ENCODE measurements around the gene CCL27. TPM values are rescaled to one million over a fixed set of nuclear protein-coding genes. Genes with fewer than 3 reads are reported as not detected.
"Not testable (repeated sequence)": the region's sequence is repeated elsewhere in the genome, so short reads cannot be mapped to it uniquely, and the experiment has no call there.

Gene CCL27
- polyA plus RNA-seq, 6 donors from 2014 or later, result not detected

DNA sequence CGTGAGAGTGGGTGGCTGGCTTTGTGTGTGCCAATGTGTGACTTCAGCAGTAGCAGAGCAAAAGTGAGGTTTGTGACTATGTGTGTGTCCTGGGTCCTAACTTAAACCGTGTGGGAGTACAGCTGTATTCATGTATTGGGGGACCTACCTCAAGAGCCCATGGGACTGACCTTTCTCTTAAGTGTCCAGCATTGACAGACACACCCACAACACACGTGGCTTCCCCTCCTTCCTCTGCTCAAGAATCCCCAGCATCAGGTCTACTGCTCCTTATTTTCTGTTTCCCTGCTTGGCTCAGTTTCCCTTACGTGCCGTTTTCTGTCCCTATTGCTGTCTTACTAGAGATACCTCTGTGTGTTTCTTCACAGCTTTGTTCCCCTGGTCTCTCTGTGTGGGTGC lies 9.9 kb downstream of the CCL27 start:
- DNase-seq (no peak), ATAC-seq (ENCODE audit: low read depth in 2 of 2) (no peak)
- Mint-ChIP-seq H3K4me1 (peaks cover 17 to 27% (median 24%) of the 10 kb centered on the region in 3 donors), H3K27me3 (no peaks in the 10 kb centered on the region), H3K9me3 (no peaks in the 10 kb centered on the region), H3K36me3 (peaks cover 5 to 13% of the 10 kb centered on the region in 2 donors), H3K4me3 (no peak overlapping the region), H3K27ac (peak overlapping the region in 1 of 6 donors; percentile 8)

DNA sequence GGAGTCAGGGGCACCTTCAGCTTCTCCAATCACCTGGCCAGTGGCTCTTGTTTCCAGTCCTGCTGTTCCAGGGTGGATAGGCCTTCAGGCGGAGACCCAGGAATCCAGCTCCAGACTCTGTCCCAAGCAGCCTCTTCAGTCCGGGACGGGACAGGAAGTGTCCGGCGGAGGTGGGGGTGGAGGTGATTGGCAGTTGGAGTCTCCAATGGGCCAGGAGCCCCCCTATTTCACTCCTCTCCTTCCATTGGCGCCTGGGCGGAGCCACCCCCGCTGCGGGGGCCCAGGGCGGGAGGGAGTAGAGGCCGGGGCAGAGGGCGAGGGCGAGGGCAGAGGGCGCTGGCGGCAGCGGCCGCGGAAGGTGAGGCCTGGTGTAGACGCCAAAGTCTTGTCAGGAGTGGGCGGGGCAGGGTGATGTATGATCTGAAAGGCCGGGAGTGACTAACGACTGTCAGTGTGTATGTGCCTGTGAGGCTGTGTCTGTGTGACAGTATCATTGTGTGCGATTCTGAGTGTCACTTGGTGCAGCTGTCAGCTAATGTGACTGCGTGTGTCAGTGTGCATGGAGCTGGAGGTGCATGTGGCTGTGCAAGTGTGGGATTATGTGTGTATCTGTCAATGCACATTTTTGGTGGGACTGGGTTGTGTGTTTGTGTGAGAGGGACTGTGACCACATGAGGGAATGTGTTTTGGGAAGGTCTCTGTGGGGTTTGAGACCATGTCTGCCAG lies 10.4 kb downstream of the CCL27 start, which contains the start of gene IL11RA:
Gene IL11RA, plus strand, starts transcription at position 310 of the 726 bp plus-strand sequence. CDS start 3,033 bp downstream, outside the sequence.
- Mint-ChIP-seq H3K27ac (peak within 1 kb of the TSS in 3 of 6 donors; percentile 47 to 76 (median 61)), H3K27me3 (no peaks in the 10 kb centered on the region), H3K9me3 (no peaks in the 10 kb centered on the region), H3K4me3 (peak within 1 kb of the TSS in 1 of 8 donors; percentile 20), H3K36me3 (peaks cover 5 to 13% of the 10 kb centered on the region in 2 donors), H3K4me1 (peaks cover 23 to 33% (median 29%) of the 10 kb centered on the region in 3 donors)
- DNase-seq (no peak), ATAC-seq (ENCODE audit: low read depth in 2 of 2) (no peak)

DNA sequence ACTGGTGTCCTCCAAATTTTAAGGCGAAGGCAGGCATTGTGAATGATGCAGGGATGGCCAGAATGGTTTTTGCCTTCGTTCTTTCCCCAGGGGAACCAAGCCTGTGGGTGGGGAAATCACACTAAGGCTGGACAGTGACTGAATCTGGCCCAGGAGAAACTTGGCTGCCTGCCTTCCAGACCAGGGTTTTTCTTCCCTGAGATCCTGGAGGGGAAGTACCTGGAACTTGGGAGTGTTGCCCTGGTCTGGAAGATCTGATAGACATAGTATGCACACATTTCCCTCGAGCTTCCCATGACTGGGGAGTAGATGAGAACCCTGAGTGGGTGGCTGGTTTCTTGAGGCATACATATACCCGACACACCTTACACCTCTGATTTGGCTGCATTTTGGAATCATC lies 11.1 kb downstream of the CCL27 start:
- peak overlapping the region in 1 of 6 donors; percentile 61 for H3K27ac Mint-ChIP-seq
- DNase-seq, result no peak
- no peaks in the 10 kb centered on the region for H3K9me3 Mint-ChIP-seq
- peaks cover 5 to 13% of the 10 kb centered on the region in 2 donors for H3K36me3 Mint-ChIP-seq
- H3K4me3 Mint-ChIP-seq, result peak overlapping the region in 1 of 8 donors; percentile 20
- H3K27me3 Mint-ChIP-seq, result no peaks in the 10 kb centered on the region
- peaks cover 25 to 39% (median 30%) of the 10 kb centered on the region in 3 donors for H3K4me1 Mint-ChIP-seq
- no peak for ATAC-seq (ENCODE audit: low read depth in 2 of 2)

DNA sequence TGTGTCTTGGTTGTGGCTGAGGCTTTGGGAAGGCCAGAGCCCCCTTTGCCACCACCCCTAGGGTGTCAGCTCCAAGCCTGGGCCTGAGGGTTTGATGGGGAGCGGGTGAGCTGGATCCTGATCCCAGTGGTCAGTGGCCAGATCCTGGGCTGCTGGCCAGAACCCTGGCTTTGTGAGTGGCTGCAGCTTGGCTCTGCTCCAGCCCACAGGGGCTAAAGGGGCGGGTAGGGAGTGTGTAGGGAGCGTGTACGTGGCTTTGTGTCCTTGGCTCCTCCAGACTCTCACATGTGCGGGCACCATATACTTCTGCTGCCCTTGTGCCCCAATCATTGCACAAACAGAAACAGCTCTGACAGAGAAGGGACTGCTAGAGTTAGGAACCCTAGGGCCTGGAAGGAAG lies 11.6 kb downstream of the CCL27 start:
- no peak for DNase-seq
- no peaks in the 10 kb centered on the region for H3K9me3 Mint-ChIP-seq
- no peak for ATAC-seq (ENCODE audit: low read depth in 2 of 2)
- H3K36me3 Mint-ChIP-seq, result peaks cover 5 to 13% of the 10 kb centered on the region in 2 donors
- no peaks in the 10 kb centered on the region for H3K27me3 Mint-ChIP-seq
- no peak overlapping the region for H3K4me3 Mint-ChIP-seq
- H3K27ac Mint-ChIP-seq, result peak overlapping the region in 1 of 6 donors; percentile 61
- peaks cover 27 to 43% (median 30%) of the 10 kb centered on the region in 3 donors for H3K4me1 Mint-ChIP-seq

DNA sequence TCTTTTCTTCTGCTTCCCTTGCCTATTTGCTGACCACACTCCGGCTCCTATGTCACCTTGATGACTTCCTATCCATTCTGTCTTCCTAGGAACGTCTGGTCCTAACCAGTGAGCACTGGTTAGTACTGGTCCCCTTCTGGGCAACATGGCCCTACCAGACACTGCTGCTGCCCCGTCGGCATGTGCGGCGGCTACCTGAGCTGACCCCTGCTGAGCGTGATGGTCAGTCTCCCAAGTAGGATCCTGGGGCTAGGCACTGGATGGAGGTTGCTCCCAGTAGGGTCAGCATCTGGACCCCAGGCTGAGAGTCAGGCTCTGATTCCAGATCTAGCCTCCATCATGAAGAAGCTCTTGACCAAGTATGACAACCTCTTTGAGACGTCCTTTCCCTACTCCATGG lies 13.8 kb downstream of the CCL27 start:
- H3K27ac Mint-ChIP-seq, result no peak overlapping the region
- peaks cover 27 to 44% (median 30%) of the 10 kb centered on the region in 3 donors for H3K4me1 Mint-ChIP-seq
- DNase-seq (no peak), ATAC-seq (ENCODE audit: low read depth in 2 of 2) (no peak)
- no peaks in the 10 kb centered on the region for H3K9me3 Mint-ChIP-seq
- H3K27me3 Mint-ChIP-seq, result no peaks in the 10 kb centered on the region
- H3K36me3 Mint-ChIP-seq, result peaks cover 5 to 13% of the 10 kb centered on the region in 2 donors
- H3K4me3 Mint-ChIP-seq, result peak overlapping the region in 4 of 8 donors; percentile 6 to 95 (median 10)

- DNase-seq, result no peak
- Mint-ChIP-seq H3K27me3 (no peaks in the 10 kb centered on the region), H3K4me1 (peaks cover 21 to 38% (median 25%) of the 10 kb centered on the region in 3 donors), H3K9me3 (no peaks in the 10 kb centered on the region), H3K36me3 (peaks cover 5 to 13% of the 10 kb centered on the region in 2 donors), H3K4me3 (peak overlapping the region; percentile 86 to 96 (median 92)), H3K27ac (peak overlapping the region in 3 of 6 donors; percentile 16 to 77 (median 55))
- no peak for ATAC-seq (ENCODE audit: low read depth in 2 of 2)
Measured at GRCh38 chr9:34647651-34648050, 14.8 kb downstream of the CCL27 start.

GRCh38 chr9:34647084-34647403 lies 15.4 kb downstream of the CCL27 start:
- ATAC-seq (ENCODE audit: low read depth in 2 of 2) (peak in 1 of 2 donors; percentile 3), DNase-seq (no peak)
- no peaks in the 10 kb centered on the region for H3K27me3 Mint-ChIP-seq
- no peaks in the 10 kb centered on the region for H3K9me3 Mint-ChIP-seq
- H3K27ac Mint-ChIP-seq, result peak overlapping the region in 4 of 6 donors; percentile 55 to 93 (median 84)
- peak overlapping the region; percentile 86 to 96 (median 92) for H3K4me3 Mint-ChIP-seq
- peaks cover 5 to 13% of the 10 kb centered on the region in 2 donors for H3K36me3 Mint-ChIP-seq
- H3K4me1 Mint-ChIP-seq, result peaks cover 17 to 35% (median 20%) of the 10 kb centered on the region in 3 donors

GRCh38 chr9:34646211-34647083 lies 16.0 kb downstream of the CCL27 start, which contains the start of gene GALT:
Gene GALT (plus strand): TSS chr9:34646675. CDS start chr9:34646705, 30 bp downstream.
- peaks cover 5 to 13% of the 10 kb centered on the region in 2 donors for H3K36me3 Mint-ChIP-seq
- ATAC-seq (ENCODE audit: low read depth in 2 of 2) (peak; percentile 95), DNase-seq (peak; percentile 90)
- peak within 1 kb of the TSS; percentile 44 to 93 (median 78) for H3K27ac Mint-ChIP-seq
- H3K9me3 Mint-ChIP-seq, result no peaks in the 10 kb centered on the region
- H3K4me3 Mint-ChIP-seq, result peak within 1 kb of the TSS; percentile 86 to 96 (median 92)
- H3K4me1 Mint-ChIP-seq, result peaks cover 17 to 35% (median 20%) of the 10 kb centered on the region in 3 donors
- H3K27me3 Mint-ChIP-seq, result no peaks in the 10 kb centered on the region

DNA sequence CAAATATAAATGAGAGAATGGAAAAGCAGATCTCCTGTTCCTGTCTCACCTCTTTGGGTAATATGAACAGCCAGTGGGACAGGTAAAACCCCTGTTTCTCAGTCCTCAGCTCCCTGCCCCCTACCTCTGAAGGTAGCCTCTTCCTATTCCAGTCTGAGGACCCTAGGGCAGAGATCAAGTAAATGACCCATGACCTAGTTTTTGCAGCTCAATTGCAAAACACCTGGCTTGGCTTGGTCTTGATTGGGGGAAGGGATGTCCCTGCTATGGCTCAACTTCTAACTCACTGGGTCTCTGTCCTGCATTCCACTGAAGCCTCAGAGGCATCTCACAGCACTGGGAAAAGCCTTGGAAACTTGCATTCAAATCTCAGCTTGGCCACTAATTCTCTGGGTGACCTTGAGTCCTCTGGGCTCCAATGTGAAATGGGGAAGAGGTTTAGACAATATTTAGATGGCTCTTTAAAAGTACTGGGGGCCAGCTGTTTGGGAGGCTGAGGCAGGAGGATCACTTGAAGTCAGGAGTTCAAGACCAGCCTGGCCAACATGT lies 17.6 kb downstream of the CCL27 start:
- no peaks in the 10 kb centered on the region for H3K9me3 Mint-ChIP-seq
- no peak for DNase-seq
- no peak overlapping the region for H3K27ac Mint-ChIP-seq
- H3K36me3 Mint-ChIP-seq, result peaks cover 5 to 13% of the 10 kb centered on the region in 2 donors
- ATAC-seq (ENCODE audit: low read depth in 2 of 2), result no peak
- peaks cover 17 to 35% (median 20%) of the 10 kb centered on the region in 3 donors for H3K4me1 Mint-ChIP-seq
- H3K4me3 Mint-ChIP-seq, result peak overlapping the region in 3 of 8 donors; percentile 30 to 95 (median 58)
- H3K27me3 Mint-ChIP-seq, result no peaks in the 10 kb centered on the region

GRCh38 chr9:34642679-34643078 lies 19.8 kb downstream of the CCL27 start:
- Mint-ChIP-seq H3K4me3 (no peak overlapping the region), H3K4me1 (peaks cover 18 to 28% (median 22%) of the 10 kb centered on the region in 3 donors), H3K27me3 (no peaks in the 10 kb centered on the region), H3K36me3 (no peaks in the 10 kb centered on the region), H3K27ac (no peak overlapping the region), H3K9me3 (no peaks in the 10 kb centered on the region)
- ATAC-seq (ENCODE audit: low read depth in 2 of 2) (no peak), DNase-seq (no peak)

GRCh38 chr9:34639322-34639721 lies 23.1 kb downstream of the CCL27 start:
- H3K27ac Mint-ChIP-seq; H3K27me3 Mint-ChIP-seq; DNase-seq; ATAC-seq (ENCODE audit: low read depth in 2 of 2); H3K9me3 Mint-ChIP-seq; H3K36me3 Mint-ChIP-seq: not testable (repeated sequence)
- Mint-ChIP-seq H3K4me3 (peak overlapping the region in 1 of 8 donors; percentile 79), H3K4me1 (peaks cover 24 to 32% (median 29%) of the 10 kb centered on the region in 3 donors)

DNA sequence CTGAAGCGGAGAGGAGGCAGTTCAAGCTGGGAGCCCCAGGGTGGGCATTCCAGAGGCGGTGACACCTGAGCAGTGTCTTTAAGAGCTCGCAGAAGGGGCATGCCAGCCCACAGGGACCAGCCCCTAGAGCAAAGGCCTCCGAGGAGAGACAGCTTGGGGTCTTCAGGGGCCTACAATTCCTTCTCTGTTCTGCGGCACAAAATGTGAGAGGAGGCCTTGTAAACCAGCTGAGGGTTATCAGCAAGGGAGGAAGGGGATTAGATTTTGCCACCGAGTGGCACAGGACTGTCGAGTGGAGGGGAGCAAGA lies 24.4 kb downstream of the CCL27 start:
- Mint-ChIP-seq H3K27me3 (no peaks in the 10 kb centered on the region), H3K4me3 (peak overlapping the region; percentile 79 to 92 (median 87)), H3K9me3 (no peaks in the 10 kb centered on the region), H3K27ac (peak overlapping the region; percentile 52 to 95 (median 87)), H3K36me3 (no peaks in the 10 kb centered on the region), H3K4me1 (peaks cover 28 to 36% (median 35%) of the 10 kb centered on the region in 3 donors)
- ATAC-seq (ENCODE audit: low read depth in 2 of 2), result no peak
- DNase-seq, result no peak

Data from naive B cell (primary cell).